Neural progenitor cell (in vitro differentiated cells): ENCODE measurements around the gene C20orf96. TPM values are rescaled to one million over a fixed set of nuclear protein-coding genes. Genes with fewer than 3 reads are reported as not detected.

ENCODE experiments used
- DNase-seq: peaks from one replicate; pipeline ENCODE4 v3.0.0-alpha.2; 2016; ENCODE audit warnings: low spot score
- H2AFZ ChIP-seq: fragments of 200-600 bp; sonication (generic); replicated peaks from 2 replicates; pipeline ENCODE4 v1.6.1; 2016; ENCODE audit warnings: antibody characterized with exemption
- H3F3A ChIP-seq: fragments of 200-600 bp; sonication (generic); 2 replicates; pipeline ENCODE4 v1.6.1; 2016; ENCODE audit warnings: antibody characterized with exemption, low read depth
- H3K27ac ChIP-seq: fragments of 200-600 bp; sonication (generic); 2 replicates; pipeline ENCODE4 v1.5.1; 2016; ENCODE audit warnings: mild to moderate bottlenecking
- H3K27me3 ChIP-seq: fragments of 200-600 bp; sonication (generic); 2 replicates; pipeline ENCODE4 v1.6.1; 2016; ENCODE audit warnings: mild to moderate bottlenecking, moderate library complexity
- H3K36me3 ChIP-seq: fragments of 200-600 bp; sonication (generic); 2 replicates; pipeline ENCODE4 v1.5.1; 2016
- H3K4me1 ChIP-seq: fragments of 200-600 bp; sonication (generic); 2 replicates; pipeline ENCODE4 v1.6.1; 2016; ENCODE audit warnings: mixed run types
- H3K4me2 ChIP-seq: fragments of 200-600 bp; sonication (generic); 2 replicates; pipeline ENCODE4 v1.6.1; 2016
- H3K4me3 ChIP-seq: fragments of 200-600 bp; sonication (generic); 2 replicates; pipeline ENCODE4 v1.5.1; 2016
- H3K79me2 ChIP-seq: fragments of 200-600 bp; sonication (generic); 2 replicates; pipeline ENCODE4 v1.6.1; 2016; ENCODE audit warnings: low read depth
- H3K9ac ChIP-seq: fragments of 200-600 bp; sonication (generic); 2 replicates; pipeline ENCODE4 v1.6.1; 2016
- H3K9me3 ChIP-seq: fragments of 200-600 bp; sonication (generic); 2 replicates; pipeline ENCODE4 v1.5.1; 2016; ENCODE audit warnings: low read depth
- H4K20me1 ChIP-seq: fragments of 200-600 bp; sonication (generic); 2 replicates; pipeline ENCODE4 v1.6.1; 2016; ENCODE audit warnings: low read depth
- H3K27ac Mint-ChIP-seq: 3 replicates; pipeline ENCODE4 v1.8.0; 2021; ENCODE audit warnings: mixed read lengths
- H3K27me3 Mint-ChIP-seq: 2 replicates; pipeline ENCODE4 v1.8.0; 2022; ENCODE audit warnings: low read depth, mild to moderate bottlenecking, inconsistent platforms, moderate library complexity, mixed read lengths; ENCODE audit not compliant: insufficient read depth
- H3K36me3 Mint-ChIP-seq: 3 replicates; pipeline ENCODE4 v1.8.0; 2021; ENCODE audit warnings: mixed read lengths
- H3K4me1 Mint-ChIP-seq: 3 replicates; pipeline ENCODE4 v1.8.0; 2021; ENCODE audit warnings: mixed read lengths
- H3K4me3 Mint-ChIP-seq: 3 replicates; pipeline ENCODE4 v1.8.0; 2021; ENCODE audit warnings: mild to moderate bottlenecking, moderate library complexity, mixed read lengths
- H3K9me3 Mint-ChIP-seq: 3 replicates; pipeline ENCODE4 v1.8.0; 2020; ENCODE audit warnings: mixed read lengths
- EZH2 ChIP-seq: fragments of 200-600 bp; sonication (generic); IDR thresholded peaks from 2 replicates; pipeline ENCODE4 v1.6.1; 2017; ENCODE audit warnings: antibody characterized with exemption, mild to moderate bottlenecking, moderate library complexity
- EZH2phosphoT487 ChIP-seq: fragments of 200-600 bp; sonication (generic); IDR thresholded peaks from 2 replicates; pipeline ENCODE4 v1.6.1; 2017; ENCODE audit warnings: antibody characterized with exemption
- total RNA-seq: library from RNA; depleted of rRNA; stranded (reverse); fragments of >200 nt; gene quantifications from 2 replicates; pipeline ENCODE4 v1.2.3, GENCODE V29; 2015; ENCODE audit warnings: low replicate concordance
- TF ChIP-seq, protein P1 (sequence below): fragments of 200-600 bp; sonication (generic); IDR thresholded peaks from 2 replicates; pipeline ENCODE4 v1.5.1; 2017; ENCODE audit warnings: antibody characterized with exemption, mild to moderate bottlenecking

C20orf96 gene
- total RNA-seq, 1 donor from 2014 or later = 6.0 TPM

- peak overlapping the region; percentile 98 for H3K27ac Mint-ChIP-seq
- Histone ChIP-seq H3K4me3 (no peak overlapping the region), H3K36me3 (no peaks in the 10 kb centered on the region), H3K79me2 (no peaks in the 10 kb centered on the region), H4K20me1 (no peaks in the 10 kb centered on the region), H3K9me3 (no peaks in the 10 kb centered on the region), H3K27ac (no peak overlapping the region), H3K27me3 (no peaks in the 10 kb centered on the region), H3K4me2 (peak overlapping the region; percentile 72), H3K9ac (no peak overlapping the region), H3F3A (peaks cover 18% of the 10 kb centered on the region), H3K4me1 (peaks cover 18% of the 10 kb centered on the region), H2AFZ (no peak overlapping the region)
- peaks cover 32% of the 10 kb centered on the region for H3K4me1 Mint-ChIP-seq
- peaks cover 2% of the 10 kb centered on the region for H3K36me3 Mint-ChIP-seq
- TF ChIP-seq EZH2 (no peak), EZH2phosphoT487 (no peak)
- TF ChIP-seq, protein P1, sequence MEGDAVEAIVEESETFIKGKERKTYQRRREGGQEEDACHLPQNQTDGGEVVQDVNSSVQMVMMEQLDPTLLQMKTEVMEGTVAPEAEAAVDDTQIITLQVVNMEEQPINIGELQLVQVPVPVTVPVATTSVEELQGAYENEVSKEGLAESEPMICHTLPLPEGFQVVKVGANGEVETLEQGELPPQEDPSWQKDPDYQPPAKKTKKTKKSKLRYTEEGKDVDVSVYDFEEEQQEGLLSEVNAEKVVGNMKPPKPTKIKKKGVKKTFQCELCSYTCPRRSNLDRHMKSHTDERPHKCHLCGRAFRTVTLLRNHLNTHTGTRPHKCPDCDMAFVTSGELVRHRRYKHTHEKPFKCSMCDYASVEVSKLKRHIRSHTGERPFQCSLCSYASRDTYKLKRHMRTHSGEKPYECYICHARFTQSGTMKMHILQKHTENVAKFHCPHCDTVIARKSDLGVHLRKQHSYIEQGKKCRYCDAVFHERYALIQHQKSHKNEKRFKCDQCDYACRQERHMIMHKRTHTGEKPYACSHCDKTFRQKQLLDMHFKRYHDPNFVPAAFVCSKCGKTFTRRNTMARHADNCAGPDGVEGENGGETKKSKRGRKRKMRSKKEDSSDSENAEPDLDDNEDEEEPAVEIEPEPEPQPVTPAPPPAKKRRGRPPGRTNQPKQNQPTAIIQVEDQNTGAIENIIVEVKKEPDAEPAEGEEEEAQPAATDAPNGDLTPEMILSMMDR = no peak
- no peaks in the 10 kb centered on the region for H3K27me3 Mint-ChIP-seq
- H3K9me3 Mint-ChIP-seq = peaks cover 2% of the 10 kb centered on the region
- H3K4me3 Mint-ChIP-seq = peak overlapping the region; percentile 87
- no peak for DNase-seq
These were observed 18.0 kb upstream of the C20orf96 start for GRCh38 chr20:308427-309038.

- Histone ChIP-seq H4K20me1 (peaks cover 10% of the 10 kb centered on the region), H3K9me3 (no peaks in the 10 kb centered on the region), H3K79me2 (peaks cover 10% of the 10 kb centered on the region), H3K36me3 (no peaks in the 10 kb centered on the region), H2AFZ (no peak overlapping the region), H3K27me3 (no peaks in the 10 kb centered on the region), H3K27ac (no peak overlapping the region), H3K4me3 (no peak overlapping the region), H3F3A (peaks cover 46% of the 10 kb centered on the region), H3K9ac (no peak overlapping the region), H3K4me2 (no peak overlapping the region), H3K4me1 (peaks cover 34% of the 10 kb centered on the region)
- H3K9me3 Mint-ChIP-seq = peaks cover 2% of the 10 kb centered on the region
- H3K36me3 Mint-ChIP-seq = peaks cover 2% of the 10 kb centered on the region
- TF ChIP-seq, protein P1 = no peak
- TF ChIP-seq EZH2phosphoT487 (no peak), EZH2 (no peak)
- H3K4me1 Mint-ChIP-seq = peaks cover 50% of the 10 kb centered on the region
- no peak for DNase-seq
- peak overlapping the region; percentile 29 for H3K4me3 Mint-ChIP-seq
- no peak overlapping the region for H3K27ac Mint-ChIP-seq
- peaks cover 4% of the 10 kb centered on the region for H3K27me3 Mint-ChIP-seq
These were observed 15.2 kb upstream of the C20orf96 start for GRCh38 chr20:305745-306144.

DNA sequence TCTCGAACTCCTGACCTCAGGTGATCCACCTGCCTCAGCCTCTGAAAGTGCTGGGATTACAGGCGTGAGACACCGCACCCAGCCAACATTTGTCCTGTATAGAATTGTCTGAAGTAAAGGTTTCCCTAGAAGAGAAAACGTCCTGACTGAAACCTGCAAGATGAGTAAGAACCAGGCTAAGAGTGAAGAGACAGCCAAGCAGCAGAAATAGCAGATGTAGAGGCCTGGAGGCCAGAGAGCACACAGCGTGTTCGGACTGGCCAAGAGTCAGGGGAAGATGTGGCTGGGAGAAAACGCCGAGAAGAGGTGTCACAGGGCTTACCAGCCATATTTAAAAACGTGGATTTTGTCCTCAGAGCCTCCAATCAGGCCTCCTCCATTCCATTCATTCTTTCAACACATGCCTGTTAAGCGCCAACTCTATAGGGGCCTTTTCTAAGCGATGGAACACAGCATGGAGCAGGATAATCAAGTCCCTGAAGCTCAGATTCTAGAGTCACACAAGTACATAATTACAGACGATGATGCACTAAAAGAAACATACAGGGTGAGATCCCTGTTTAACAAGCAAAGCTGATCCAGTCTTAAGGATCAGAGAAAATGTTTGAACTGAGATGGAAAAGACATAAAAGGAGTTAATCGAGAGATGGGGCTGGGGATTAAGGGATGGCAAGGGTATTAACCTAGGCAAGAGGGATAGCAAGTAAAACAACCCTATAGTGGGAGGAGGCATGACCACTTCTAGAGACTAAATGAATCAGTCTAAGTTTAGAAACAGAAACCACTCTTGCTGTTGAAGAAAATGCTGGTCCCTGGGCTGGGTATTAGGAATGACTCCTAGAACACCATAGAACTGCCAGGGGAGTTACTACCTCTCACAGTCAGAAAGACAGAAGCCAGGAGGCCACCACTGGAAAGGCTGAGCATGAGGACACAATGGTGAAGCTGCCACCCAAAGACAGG lies 11.6 kb upstream of the C20orf96 start:
- Histone ChIP-seq H4K20me1 (peaks cover 38% of the 10 kb centered on the region), H3F3A (peaks cover 44% of the 10 kb centered on the region), H3K27me3 (no peaks in the 10 kb centered on the region), H2AFZ (no peak overlapping the region), H3K4me3 (no peak overlapping the region), H3K4me2 (no peak overlapping the region), H3K79me2 (peaks cover 44% of the 10 kb centered on the region), H3K4me1 (peaks cover 37% of the 10 kb centered on the region), H3K36me3 (no peaks in the 10 kb centered on the region), H3K9ac (no peak overlapping the region), H3K9me3 (no peaks in the 10 kb centered on the region), H3K27ac (peak overlapping the region; percentile 54)
- Mint-ChIP-seq H3K4me1 (peaks cover 45% of the 10 kb centered on the region), H3K27me3 (peaks cover 10% of the 10 kb centered on the region), H3K4me3 (peak overlapping the region; percentile 17), H3K36me3 (peaks cover 12% of the 10 kb centered on the region), H3K9me3 (peaks cover 2% of the 10 kb centered on the region), H3K27ac (peak overlapping the region; percentile 29)
- TF ChIP-seq, protein P1 = no peak
- TF ChIP-seq EZH2phosphoT487 (no peak), EZH2 (no peak)
- DNase-seq = peak; percentile 67
